ENCODE measurements around the gene BRAP.

DNA sequence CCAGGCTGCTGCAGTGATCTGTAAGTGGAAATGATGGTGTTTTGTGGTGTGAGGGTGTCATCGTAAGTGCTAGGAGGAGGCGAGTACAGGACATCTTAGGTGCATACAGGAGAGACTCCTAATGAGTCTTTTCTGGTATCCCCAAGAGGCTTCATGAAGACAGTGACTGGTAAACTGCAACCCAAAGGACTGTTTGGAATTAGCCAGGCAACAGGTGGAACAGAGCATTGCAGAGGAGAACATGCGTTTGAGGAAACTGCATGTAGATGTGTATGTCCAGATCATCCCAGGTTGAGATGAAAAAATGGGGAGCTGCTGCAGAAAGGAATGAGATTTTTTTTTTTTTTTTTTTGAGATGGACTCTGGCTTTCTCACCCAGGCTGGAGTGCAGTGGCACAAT lies 5.5 kb upstream of the BRAP start:
- TF ChIP-seq EZH2phosphoT487 (IDR thresholded peaks at IDR 0.05; ENCODE audit: insufficient read depth, low read depth), result no peak
- no peak for TF ChIP-seq EZH2 (IDR thresholded peaks at IDR 0.05; ENCODE audit: insufficient read depth, poor library complexity, severe bottlenecking)

Measured in GM23248 (cell line).